HG02642 (cell line): Measurements from ENCODE around the gene LATS2.

Source experiments
- ATAC-seq: cut with Tn5 transposase; IDR thresholded peaks from one replicate; pipeline ENCODE4 v1.9.1; 2021; ENCODE audit warnings: mild to moderate bottlenecking; ENCODE audit not compliant: unreplicated experiment, poor library complexity

LATS2 gene

GRCh38 chr13:20995245-20995838 lies 66.0 kb downstream of the LATS2 start:
- no peak for ATAC-seq

GRCh38 chr13:20994441-20994821 lies 67.0 kb downstream of the LATS2 start:
- no peak for ATAC-seq

GRCh38 chr13:20993661-20994440 lies 67.5 kb downstream of the LATS2 start:
- ATAC-seq, result no peak

- no peak for ATAC-seq
These were observed 68.2 kb downstream of the LATS2 start for GRCh38 chr13:20993211-20993610.

GRCh38 chr13:20991741-20992520 lies 69.5 kb downstream of the LATS2 start:
- no peak for ATAC-seq

GRCh38 chr13:20990910-20991525 lies 70.4 kb downstream of the LATS2 start:
- no peak for ATAC-seq

GRCh38 chr13:20989656-20990321 lies 71.6 kb downstream of the LATS2 start:
- no peak for ATAC-seq

- ATAC-seq, result no peak
These were observed 72.3 kb downstream of the LATS2 start for GRCh38 chr13:20988909-20989655.

- ATAC-seq, result no peak
These were observed 73.1 kb downstream of the LATS2 start for GRCh38 chr13:20988033-20988908.

- no peak for ATAC-seq
These were observed 73.8 kb downstream of the LATS2 start for GRCh38 chr13:20987599-20987998.

- ATAC-seq, result no peak
These were observed 76.5 kb downstream of the LATS2 start for GRCh38 chr13:20984879-20985278.

- ATAC-seq, result no peak
These were observed 78.0 kb downstream of the LATS2 start for GRCh38 chr13:20983386-20983785.

GRCh38 chr13:20981370-20982095 lies 79.9 kb downstream of the LATS2 start:
- ATAC-seq, result no peak

GRCh38 chr13:20980899-20981298 lies 80.5 kb downstream of the LATS2 start:
- no peak for ATAC-seq

- ATAC-seq, result no peak
These were observed 81.0 kb downstream of the LATS2 start for GRCh38 chr13:20980430-20980829.

GRCh38 chr13:20977394-20977793 lies 84.0 kb downstream of the LATS2 start:
- ATAC-seq, result no peak

GRCh38 chr13:20974981-20975585 lies 86.3 kb downstream of the LATS2 start:
- no peak for ATAC-seq
